PFSK-1 (cell line): ENCODE results near the gene CFAP77.

Experiments
- POLR2AphosphoS5 ChIP-seq: IDR thresholded peaks from 2 replicates; pipeline ENCODE4 v1.6.1; 2012; ENCODE audit warnings: low read depth, mild to moderate bottlenecking, control low read depth, low read length, moderate library complexity
- REST ChIP-seq, 2 experiments: IDR thresholded peaks; 2 replicates each; pipeline versions ENCODE4 v1.6.1 to v1.8.0; 2011 to 2012; ENCODE audit warnings: low read depth in 2 of 2, low read length in 2 of 2, control low read depth in 1 of 2, inconsistent platforms in 1 of 2, mild to moderate bottlenecking in 1 of 2, moderate library complexity in 1 of 2; ENCODE audit not compliant: insufficient read depth in 1 of 2
- TAF1 ChIP-seq: IDR thresholded peaks from 2 replicates; pipeline ENCODE4 v1.6.1; 2012; ENCODE audit warnings: low read length, control low read depth, borderline replicate concordance; ENCODE audit not compliant: insufficient read depth

GRCh38 chr9:132516911-132517310, 106.9 kb downstream of the CFAP77 start:
- TF ChIP-seq POLR2AphosphoS5 (no peak), REST (IDR thresholded peaks at IDR 0.05; ENCODE audit: insufficient read depth in 1 of 2, low read depth in 2 of 2, low read length in 2 of 2) (no peak), TAF1 (no peak)
